OCI-M1 (cell line): Measurements from ENCODE around the gene CHRNA9.
"Not testable (repeated sequence)": the region's sequence is repeated elsewhere in the genome, so short reads cannot be mapped to it uniquely, and the experiment has no call there.

Experiments
- DNase-seq: peaks from one replicate; lab custom pipeline; 2025; lab: John Stamatoyannopoulos, UW

CHRNA9 gene, protein sequence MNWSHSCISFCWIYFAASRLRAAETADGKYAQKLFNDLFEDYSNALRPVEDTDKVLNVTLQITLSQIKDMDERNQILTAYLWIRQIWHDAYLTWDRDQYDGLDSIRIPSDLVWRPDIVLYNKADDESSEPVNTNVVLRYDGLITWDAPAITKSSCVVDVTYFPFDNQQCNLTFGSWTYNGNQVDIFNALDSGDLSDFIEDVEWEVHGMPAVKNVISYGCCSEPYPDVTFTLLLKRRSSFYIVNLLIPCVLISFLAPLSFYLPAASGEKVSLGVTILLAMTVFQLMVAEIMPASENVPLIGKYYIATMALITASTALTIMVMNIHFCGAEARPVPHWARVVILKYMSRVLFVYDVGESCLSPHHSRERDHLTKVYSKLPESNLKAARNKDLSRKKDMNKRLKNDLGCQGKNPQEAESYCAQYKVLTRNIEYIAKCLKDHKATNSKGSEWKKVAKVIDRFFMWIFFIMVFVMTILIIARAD

GRCh38 chr4:40334591-40335524 lies at the start of gene CHRNA9:
Gene CHRNA9, plus strand, starts transcription at chr4:40335333. Its CDS starts 135 bp downstream, at chr4:40335468.
- no peak for DNase-seq

GRCh38 chr4:40285692-40286091 lies 49.4 kb upstream of the CHRNA9 start:
- DNase-seq: no peak

DNA sequence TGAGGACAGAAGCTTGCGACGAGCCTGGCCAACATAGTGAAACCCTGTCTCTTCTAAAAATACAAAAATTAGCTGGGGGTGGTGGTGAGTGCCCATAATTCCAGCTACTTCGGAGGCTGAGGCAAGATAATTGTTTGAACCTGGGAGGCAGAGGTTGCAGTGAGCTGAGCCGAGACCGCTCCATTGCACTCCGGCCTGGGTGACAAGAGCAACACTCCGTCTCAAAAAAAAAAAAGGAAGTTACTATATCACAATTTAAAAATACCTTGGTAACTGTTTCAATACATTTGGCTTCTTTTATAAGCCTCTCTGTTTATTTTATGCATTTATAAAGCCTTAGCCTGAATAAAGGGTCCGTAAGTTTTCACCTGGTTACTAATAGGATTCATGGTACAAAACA lies 46.6 kb upstream of the CHRNA9 start:
- DNase-seq: peak; percentile 11

- peak; percentile 80 for DNase-seq
Measured at GRCh38 chr4:40289366-40290188, 45.6 kb upstream of the CHRNA9 start.

DNA sequence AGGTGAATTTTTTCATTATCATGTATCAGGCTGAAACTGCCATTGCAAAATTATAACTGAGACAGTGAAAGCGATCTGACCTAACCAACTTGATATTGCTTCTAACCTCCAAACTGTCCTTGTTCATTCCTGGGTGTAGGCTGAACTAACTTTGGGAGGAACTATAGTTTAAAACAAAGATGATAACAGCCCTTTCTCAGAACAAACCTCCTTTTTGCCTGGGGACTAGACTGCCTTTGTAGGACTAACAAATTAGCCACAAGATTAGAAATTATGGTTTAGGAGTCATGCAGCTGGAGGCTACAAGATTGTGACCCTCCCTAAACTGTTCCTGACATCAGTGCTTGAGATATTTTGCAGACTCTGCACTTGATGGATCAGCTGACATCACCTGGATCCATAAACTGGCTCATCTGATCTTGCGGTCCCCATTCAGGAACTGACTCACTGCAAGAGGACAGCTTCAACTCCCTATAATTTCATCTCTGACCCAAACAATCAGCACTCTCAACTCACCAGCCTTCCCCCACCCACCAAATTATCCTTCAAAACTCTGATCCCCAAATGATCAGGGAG lies 44.4 kb upstream of the CHRNA9 start:
- DNase-seq: peak; percentile 92

DNA sequence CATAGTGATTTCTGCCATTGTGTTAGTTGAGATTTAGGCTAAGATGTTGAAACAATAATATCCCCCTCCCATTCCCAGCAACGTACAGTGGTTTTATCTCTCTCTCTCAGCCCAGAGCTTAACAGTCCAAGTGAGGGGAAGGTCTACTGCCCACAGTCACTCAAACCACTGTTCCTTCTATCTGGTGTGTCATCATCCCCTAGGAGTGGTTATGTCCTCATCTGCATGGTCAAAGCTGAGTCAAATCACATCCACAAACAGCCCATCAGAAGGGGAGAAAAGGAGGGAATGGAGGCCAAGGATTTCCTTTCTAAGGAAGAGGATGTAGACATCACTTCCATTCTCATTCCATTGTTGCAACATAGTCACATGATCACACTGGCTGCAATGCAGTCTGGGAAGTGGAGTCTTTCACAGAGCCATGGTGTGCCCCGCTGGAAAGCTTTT lies 42.8 kb upstream of the CHRNA9 start:
- no peak for DNase-seq

- DNase-seq: no peak
Measured at GRCh38 chr4:40294339-40294738, 40.8 kb upstream of the CHRNA9 start.

DNA sequence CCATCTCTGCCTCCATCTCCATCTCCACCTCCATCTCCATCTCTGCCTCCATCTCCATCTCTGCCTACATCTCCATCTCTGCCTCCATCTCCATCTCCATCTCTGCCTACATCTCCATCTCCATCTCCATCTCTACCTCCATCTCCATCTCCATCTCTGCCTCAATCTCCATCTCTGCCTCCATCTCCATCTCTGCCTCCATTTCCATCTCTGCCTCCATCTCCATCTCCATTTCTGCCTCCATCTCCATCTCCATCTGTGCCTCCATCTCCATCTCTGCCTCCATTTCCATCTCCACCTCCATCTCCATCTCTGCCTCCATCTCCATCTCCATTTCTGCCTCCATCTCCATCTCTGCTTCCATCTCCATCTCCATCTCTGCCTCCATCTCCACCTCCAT lies 40.1 kb upstream of the CHRNA9 start:
- not testable (repeated sequence) for DNase-seq

- no peak for DNase-seq
Measured at GRCh38 chr4:40295572-40295971, 39.6 kb upstream of the CHRNA9 start.

DNA sequence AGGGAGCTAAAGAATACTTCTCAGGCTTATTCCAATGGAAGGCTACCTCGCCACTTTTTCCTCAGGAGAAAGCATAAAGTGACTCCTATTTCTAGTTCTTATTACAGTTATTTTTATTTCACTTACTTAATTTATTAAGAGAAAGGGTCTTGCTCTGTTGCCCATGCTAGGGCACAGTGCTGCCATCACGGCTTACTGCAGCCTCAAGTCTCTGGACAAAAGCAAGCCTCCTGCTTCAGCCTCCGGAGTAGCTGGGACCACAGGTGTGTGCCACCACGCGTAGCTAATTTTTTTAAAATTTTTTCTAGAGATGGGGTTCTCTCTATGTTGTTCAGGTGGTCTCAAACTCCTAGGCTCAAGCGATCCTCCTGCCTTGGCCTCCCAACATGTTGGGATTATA lies 36.0 kb upstream of the CHRNA9 start:
- no peak for DNase-seq

GRCh38 chr4:40299811-40300292 lies 35.3 kb upstream of the CHRNA9 start:
- no peak for DNase-seq

DNA sequence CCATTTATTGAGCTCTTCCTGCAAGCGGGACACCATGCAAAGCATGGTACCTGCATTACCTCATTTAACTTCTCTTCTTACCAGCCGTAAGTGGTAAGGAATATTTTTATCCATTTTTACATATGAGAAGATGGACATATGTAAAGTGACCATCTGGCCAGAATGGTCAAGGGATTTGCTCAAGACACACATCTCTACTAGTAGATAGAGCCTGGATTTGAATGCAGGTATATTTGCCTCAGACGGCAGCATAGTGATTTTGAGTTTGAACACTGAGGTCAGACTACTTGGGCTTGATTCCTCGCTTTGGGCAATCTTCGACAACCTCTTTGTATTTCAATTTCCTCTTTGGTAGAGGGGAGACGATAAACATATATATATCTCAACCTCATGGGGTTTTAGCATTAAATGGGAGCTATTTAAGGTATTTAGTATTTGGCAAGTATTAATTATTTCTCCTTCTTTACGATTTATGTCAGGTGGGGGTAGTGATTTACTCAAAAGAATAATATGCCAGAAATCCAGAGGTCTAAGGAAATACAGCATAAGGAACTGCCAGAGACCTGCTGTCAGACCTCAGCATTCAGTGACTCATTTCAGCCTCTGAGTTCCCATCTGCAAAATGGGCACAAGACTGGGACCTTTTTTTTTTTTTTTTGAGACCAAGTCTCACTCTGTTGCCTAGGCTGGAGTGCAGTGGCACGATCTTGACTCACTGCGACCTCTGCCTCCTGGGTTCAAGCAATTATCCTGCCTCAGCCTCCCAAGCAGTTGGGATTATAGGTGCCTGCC lies 34.6 kb upstream of the CHRNA9 start:
- no peak for DNase-seq

DNA sequence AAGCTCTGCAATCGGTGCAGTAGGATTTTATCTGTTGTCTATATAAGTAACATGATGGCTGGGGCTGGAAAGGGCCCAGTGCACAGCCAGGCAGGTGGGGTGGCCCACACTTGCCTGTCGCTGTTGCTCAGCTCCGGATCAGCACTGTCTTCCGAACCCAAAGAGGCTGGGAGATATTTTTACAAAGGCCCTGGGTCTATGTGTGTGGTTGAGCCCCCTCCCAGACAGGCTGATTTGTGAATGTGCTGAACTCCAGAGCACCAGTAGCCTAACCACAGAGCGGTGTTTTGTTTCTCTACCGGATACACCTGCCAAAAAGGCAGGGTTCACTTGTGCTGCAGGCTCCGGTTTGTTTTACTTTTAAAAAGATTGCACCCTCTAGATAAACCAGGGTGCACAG lies 33.5 kb upstream of the CHRNA9 start:
- no peak for DNase-seq

DNA sequence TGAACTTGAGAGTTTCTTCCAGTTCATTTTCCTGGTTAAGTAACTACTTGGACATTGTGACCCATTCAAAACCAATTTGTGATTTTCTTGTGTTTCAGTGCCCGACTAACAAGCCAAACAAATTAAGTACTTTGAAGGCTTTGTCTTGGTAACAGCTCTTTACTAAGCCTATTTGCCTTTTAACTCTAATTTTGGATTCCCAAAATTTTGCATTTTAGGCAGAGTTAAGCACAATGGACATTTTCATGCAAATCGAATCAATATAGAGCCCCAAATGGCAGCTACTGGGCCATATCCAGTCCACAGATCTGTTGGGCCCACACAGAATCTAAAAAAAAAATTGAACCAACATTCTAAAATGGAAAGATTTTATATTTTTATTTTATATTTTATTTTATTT lies 31.4 kb upstream of the CHRNA9 start:
- DNase-seq: no peak

GRCh38 chr4:40305328-40306170 lies 29.6 kb upstream of the CHRNA9 start:
- no peak for DNase-seq

DNA sequence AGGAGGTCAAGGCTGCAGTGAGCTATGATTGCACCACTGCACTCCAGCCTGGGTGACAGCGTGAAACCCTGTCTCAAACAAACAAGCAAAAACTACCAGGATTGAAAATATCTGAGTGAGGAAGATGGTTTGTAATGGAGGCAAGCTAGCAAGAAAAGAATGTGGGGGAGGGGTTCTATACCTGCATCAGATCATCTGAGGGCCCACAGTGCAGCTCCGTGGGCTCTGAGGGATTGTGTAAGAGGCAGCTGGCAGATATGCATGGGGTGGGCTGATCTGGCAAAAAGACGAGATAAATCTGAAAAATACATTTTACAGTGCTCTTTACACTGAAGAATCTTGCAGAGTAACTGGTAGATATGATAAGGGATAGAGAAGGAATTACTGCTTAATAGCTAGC lies 28.9 kb upstream of the CHRNA9 start:
- DNase-seq: no peak

- no peak for DNase-seq
Measured at GRCh38 chr4:40306976-40307375, 28.2 kb upstream of the CHRNA9 start.

GRCh38 chr4:40307627-40308497 lies 27.3 kb upstream of the CHRNA9 start:
- no peak for DNase-seq
